ENCODE data around the gene SLC12A9.

Gene SLC12A9

DNA sequence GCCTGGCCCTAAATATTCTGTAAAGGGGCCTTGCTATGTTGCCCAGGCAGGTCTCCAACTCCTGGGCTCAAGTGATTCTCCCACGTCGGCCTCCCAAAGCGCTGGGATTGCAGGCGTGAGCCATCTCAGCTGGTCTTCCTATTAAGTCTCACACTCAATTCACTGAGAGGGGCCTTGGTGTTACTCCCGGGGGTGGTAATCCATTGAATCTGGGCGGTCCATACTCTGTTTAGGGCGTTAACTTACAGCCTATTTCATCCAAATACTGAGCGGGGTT, 21.7 kb downstream of the SLC12A9 start:
- Histone ChIP-seq H2AFZ (ENCODE audit: low read depth, low read length) (peak overlapping the region; percentile 73), H3K36me3 (ENCODE audit: insufficient read depth, low read length) (peaks cover 81% of the 10 kb centered on the region), H4K20me1 (ENCODE audit: insufficient read depth, low read length) (peaks cover 35% of the 10 kb centered on the region), H3K4me1 (ENCODE audit: insufficient read depth, low read length) (peaks cover 46% of the 10 kb centered on the region), H3K79me2 (ENCODE audit: insufficient read depth, low read length) (peaks cover 61% of the 10 kb centered on the region), H3K9ac (ENCODE audit: low read depth, low read length) (peak overlapping the region; percentile 83), H3K9me3 (ENCODE audit: insufficient read depth, low read length, severe bottlenecking) (no peaks in the 10 kb centered on the region), H3K27me3 (ENCODE audit: insufficient read depth, low read length, poor library complexity) (no peaks in the 10 kb centered on the region), H3K27ac (ENCODE audit: low read length) (peak overlapping the region; percentile 100), H3K4me3 (ENCODE audit: low read depth in 1 of 2, low read length in 2 of 2) (peak overlapping the region; percentile 25 to 99), H3K4me2 (ENCODE audit: insufficient read depth, low read length) (peak overlapping the region; percentile 68)
- TF ChIP-seq, protein P1, sequence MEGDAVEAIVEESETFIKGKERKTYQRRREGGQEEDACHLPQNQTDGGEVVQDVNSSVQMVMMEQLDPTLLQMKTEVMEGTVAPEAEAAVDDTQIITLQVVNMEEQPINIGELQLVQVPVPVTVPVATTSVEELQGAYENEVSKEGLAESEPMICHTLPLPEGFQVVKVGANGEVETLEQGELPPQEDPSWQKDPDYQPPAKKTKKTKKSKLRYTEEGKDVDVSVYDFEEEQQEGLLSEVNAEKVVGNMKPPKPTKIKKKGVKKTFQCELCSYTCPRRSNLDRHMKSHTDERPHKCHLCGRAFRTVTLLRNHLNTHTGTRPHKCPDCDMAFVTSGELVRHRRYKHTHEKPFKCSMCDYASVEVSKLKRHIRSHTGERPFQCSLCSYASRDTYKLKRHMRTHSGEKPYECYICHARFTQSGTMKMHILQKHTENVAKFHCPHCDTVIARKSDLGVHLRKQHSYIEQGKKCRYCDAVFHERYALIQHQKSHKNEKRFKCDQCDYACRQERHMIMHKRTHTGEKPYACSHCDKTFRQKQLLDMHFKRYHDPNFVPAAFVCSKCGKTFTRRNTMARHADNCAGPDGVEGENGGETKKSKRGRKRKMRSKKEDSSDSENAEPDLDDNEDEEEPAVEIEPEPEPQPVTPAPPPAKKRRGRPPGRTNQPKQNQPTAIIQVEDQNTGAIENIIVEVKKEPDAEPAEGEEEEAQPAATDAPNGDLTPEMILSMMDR (IDR thresholded peaks at IDR 0.05; ENCODE audit: borderline replicate concordance, extremely low read depth, low read length, poor library complexity, severe bottlenecking), result no peak
- TF ChIP-seq EZH2 (IDR thresholded peaks at IDR 0.05; ENCODE audit: borderline replicate concordance, low read depth, low read length, severe bottlenecking), result no peak
- no peak for DNase-seq
- ATAC-seq (ENCODE audit: insufficient read depth, low read depth), result peak; percentile 8; the same call in 2 of the 3 replicates

DNA sequence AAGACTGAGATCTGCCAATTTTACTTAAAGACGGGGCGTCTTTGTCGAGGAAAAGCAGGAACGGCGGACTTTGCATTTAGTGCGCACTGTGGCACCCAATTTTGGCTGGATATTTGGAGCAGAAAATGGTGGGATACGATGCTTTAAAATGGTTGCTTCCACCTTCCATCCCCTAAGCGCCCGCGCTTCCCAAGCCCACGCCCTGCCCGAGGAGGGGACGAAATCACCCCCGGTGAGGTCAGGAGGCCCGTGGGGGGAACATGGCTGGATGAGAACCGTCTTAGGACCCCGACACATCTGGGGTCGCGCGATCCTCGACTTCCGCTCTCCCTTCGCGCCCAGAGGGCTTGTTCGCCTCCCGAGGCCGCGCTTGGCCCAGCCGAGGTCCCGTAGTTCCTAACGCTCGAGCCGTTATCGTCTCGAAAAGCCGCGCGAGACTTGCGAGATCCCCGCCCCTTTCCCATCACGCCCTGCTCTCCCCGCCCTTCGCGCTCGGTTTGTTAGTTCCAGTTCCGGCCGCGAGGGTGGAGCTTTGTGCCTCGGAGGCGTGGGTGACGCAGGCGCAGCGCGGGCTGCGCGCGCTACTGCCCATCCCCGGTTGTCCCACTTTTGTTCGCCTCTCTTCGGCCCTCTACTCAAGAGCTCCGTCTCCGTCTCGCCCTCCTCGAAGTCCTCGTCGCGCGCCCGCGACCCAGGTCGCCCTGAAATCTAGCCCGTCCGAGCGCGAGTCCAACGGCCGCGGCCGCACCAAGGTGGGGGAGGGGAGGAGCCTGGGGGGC, 22.3 kb downstream of the SLC12A9 start, which contains the start of gene SRRT:
Gene SRRT (plus strand): TSS at position 527 of the 779 bp plus-strand sequence. CDS start 488 bp downstream, outside the sequence.
- peak within 1 kb of the TSS; percentile 92 for H3K4me2 ChIP-seq (ENCODE audit: insufficient read depth, low read length)
- peaks cover 85% of the 10 kb centered on the region for H3K36me3 ChIP-seq (ENCODE audit: insufficient read depth, low read length)
- DNase-seq (peak; percentile 99), ATAC-seq (ENCODE audit: insufficient read depth, low read depth) (peak; percentile 92)
- peaks cover 49% of the 10 kb centered on the region for H3K4me1 ChIP-seq (ENCODE audit: insufficient read depth, low read length)
- peaks cover 40% of the 10 kb centered on the region for H4K20me1 ChIP-seq (ENCODE audit: insufficient read depth, low read length)
- H3K4me3 ChIP-seq (ENCODE audit: low read depth in 1 of 2, low read length in 2 of 2), result peak within 1 kb of the TSS; percentile 99
- H3K27ac ChIP-seq (ENCODE audit: low read length), result peak within 1 kb of the TSS; percentile 100
- H3K9me3 ChIP-seq (ENCODE audit: insufficient read depth, low read length, severe bottlenecking), result no peaks in the 10 kb centered on the region
- H3K27me3 ChIP-seq (ENCODE audit: insufficient read depth, low read length, poor library complexity), result no peaks in the 10 kb centered on the region
- H3K79me2 ChIP-seq (ENCODE audit: insufficient read depth, low read length), result peaks cover 66% of the 10 kb centered on the region
- H3K9ac ChIP-seq (ENCODE audit: low read depth, low read length), result peak within 1 kb of the TSS; percentile 83
- H2AFZ ChIP-seq (ENCODE audit: low read depth, low read length), result peak within 1 kb of the TSS; percentile 85
- TF ChIP-seq, protein P1 (IDR thresholded peaks at IDR 0.05; ENCODE audit: borderline replicate concordance, extremely low read depth, low read length, poor library complexity, severe bottlenecking), result peak; percentile 26
- TF ChIP-seq EZH2 (IDR thresholded peaks at IDR 0.05; ENCODE audit: borderline replicate concordance, low read depth, low read length, severe bottlenecking), result no peak

DNA sequence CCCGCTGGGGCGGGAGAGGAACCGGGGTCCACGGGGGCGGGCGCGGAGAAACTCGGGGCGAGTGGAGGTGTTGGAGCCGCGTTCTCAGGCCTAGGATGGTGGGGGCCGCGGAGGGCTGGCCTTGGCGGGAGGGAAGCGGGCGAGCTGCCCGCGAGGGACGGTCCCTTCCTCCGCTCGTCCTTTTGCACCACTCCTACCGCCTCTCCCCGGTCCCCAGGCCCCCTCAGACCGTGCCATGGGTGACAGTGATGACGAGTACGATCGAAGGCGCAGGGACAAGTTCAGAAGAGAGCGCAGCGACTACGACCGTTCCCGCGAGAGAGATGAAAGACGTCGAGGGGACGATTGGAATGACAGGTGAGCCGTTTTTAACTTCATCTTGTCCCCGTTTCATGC, 22.8 kb downstream of the SLC12A9 start:
- TF ChIP-seq, protein P1 (IDR thresholded peaks at IDR 0.05; ENCODE audit: borderline replicate concordance, extremely low read depth, low read length, poor library complexity, severe bottlenecking), result no peak
- TF ChIP-seq EZH2 (IDR thresholded peaks at IDR 0.05; ENCODE audit: borderline replicate concordance, low read depth, low read length, severe bottlenecking), result no peak
- Histone ChIP-seq H3K4me1 (ENCODE audit: insufficient read depth, low read length) (peaks cover 52% of the 10 kb centered on the region), H3K27ac (ENCODE audit: low read length) (peak overlapping the region; percentile 100), H3K9ac (ENCODE audit: low read depth, low read length) (peak overlapping the region; percentile 83), H4K20me1 (ENCODE audit: insufficient read depth, low read length) (peaks cover 43% of the 10 kb centered on the region), H3K4me3 (ENCODE audit: low read depth in 1 of 2, low read length in 2 of 2) (peak overlapping the region; percentile 99), H3K27me3 (ENCODE audit: insufficient read depth, low read length, poor library complexity) (no peaks in the 10 kb centered on the region), H3K9me3 (ENCODE audit: insufficient read depth, low read length, severe bottlenecking) (no peaks in the 10 kb centered on the region), H3K36me3 (ENCODE audit: insufficient read depth, low read length) (peaks cover 85% of the 10 kb centered on the region), H2AFZ (ENCODE audit: low read depth, low read length) (peak overlapping the region; percentile 85), H3K79me2 (ENCODE audit: insufficient read depth, low read length) (peaks cover 66% of the 10 kb centered on the region), H3K4me2 (ENCODE audit: insufficient read depth, low read length) (peak overlapping the region; percentile 92)
- peak; percentile 43 for ATAC-seq (ENCODE audit: insufficient read depth, low read depth)
- DNase-seq, result peak; percentile 52

Measured in DND-41 (cell line).